Endometrial microvascular endothelial cells (primary cell): Measurements from ENCODE around the gene PIGX. TPM values are rescaled to one million over a fixed set of nuclear protein-coding genes. Genes with fewer than 3 reads are reported as not detected.

Experiments
- in situ Hi-C: cut with HindIII; loops from 2 replicates; pipeline ENCODE4 v1.10.0; 2017; ENCODE audit warnings: low sequenced_read_pairs, low pct_unique_long_range_greater_than_20kb; ENCODE audit errors: inconsistent ontology term
- total RNA-seq: library from RNA; depleted of rRNA; stranded (reverse); fragments of >200 nt; gene quantifications from one replicate; pipeline ENCODE4 v1.2.3, GENCODE V29; 2015; ENCODE audit errors: inconsistent ontology term

The PIGX gene
- 20.8 TPM for total RNA-seq

GRCh38 chr3:196711838-196712513, at the start of gene PIGX, which contains the start of gene CEP19:
Gene PIGX (plus strand): TSS chr3:196712377.
Gene CEP19 (minus strand): TSS chr3:196712250. CDS start chr3:196708657, 3,593 bp downstream.
- in situ Hi-C loops = no loop called here

GRCh38 chr3:196662711-196663571, 49.2 kb upstream of the PIGX start:
- in situ Hi-C loops = no loop called here

- in situ Hi-C loops = no loop called here
Measured at GRCh38 chr3:196666001-196666867, 45.9 kb upstream of the PIGX start.

GRCh38 chr3:196667056-196667825, 44.9 kb upstream of the PIGX start:
- in situ Hi-C loops = no loop called here

GRCh38 chr3:196670339-196670738, 41.8 kb upstream of the PIGX start:
- in situ Hi-C loops = no loop called here

GRCh38 chr3:196673632-196674031, 38.5 kb upstream of the PIGX start:
- in situ Hi-C loops = no loop called here

GRCh38 chr3:196677353-196677752, 34.8 kb upstream of the PIGX start:
- in situ Hi-C loops = no loop called here

GRCh38 chr3:196677931-196678330, 34.2 kb upstream of the PIGX start:
- in situ Hi-C loops = no loop called here

GRCh38 chr3:196684548-196685407, 27.4 kb upstream of the PIGX start:
- in situ Hi-C loops = no loop called here

- in situ Hi-C loops = no loop called here
Measured at GRCh38 chr3:196686436-196686835, 25.7 kb upstream of the PIGX start.

GRCh38 chr3:196688349-196688748, 23.8 kb upstream of the PIGX start:
- in situ Hi-C loops = no loop called here

GRCh38 chr3:196689941-196690660, 22.1 kb upstream of the PIGX start:
- in situ Hi-C loops = no loop called here

- in situ Hi-C loops = no loop called here
Measured at GRCh38 chr3:196691386-196691785, 20.8 kb upstream of the PIGX start.

GRCh38 chr3:196694202-196694638, 18.0 kb upstream of the PIGX start:
- in situ Hi-C loops = no loop called here

GRCh38 chr3:196694941-196695848, 17.0 kb upstream of the PIGX start:
- in situ Hi-C loops = no loop called here

- in situ Hi-C loops = no loop called here
Measured at GRCh38 chr3:196695849-196696226, 16.3 kb upstream of the PIGX start.
